NCI-H226 (cell line): Measurements from ENCODE around the gene ANKFY1.

Experiments used
- DNase-seq: peaks from one replicate; pipeline ENCODE4 v3.0.0-alpha.2; 2015

Gene ANKFY1

GRCh38 chr17:4263282-4264215 lies at the start of gene ANKFY1:
TSS of gene ANKFY1 (minus strand) at chr17:4263979. CDS start at chr17:4263941, 38 bp downstream.
- peak; percentile 89 for DNase-seq

- DNase-seq = peak; percentile 32
These were observed 46.7 kb upstream of the ANKFY1 start for GRCh38 chr17:4310354-4311060.

- no peak for DNase-seq
These were observed 46.1 kb upstream of the ANKFY1 start for GRCh38 chr17:4309897-4310296.

- DNase-seq = no peak
These were observed 43.6 kb upstream of the ANKFY1 start for GRCh38 chr17:4307179-4307930.

- no peak for DNase-seq
These were observed 41.4 kb upstream of the ANKFY1 start for GRCh38 chr17:4305224-4305623.

GRCh38 chr17:4304417-4305027 lies 40.7 kb upstream of the ANKFY1 start:
- DNase-seq = no peak

- no peak for DNase-seq
These were observed 37.3 kb upstream of the ANKFY1 start for GRCh38 chr17:4301066-4301465.

GRCh38 chr17:4297351-4297750 lies 33.6 kb upstream of the ANKFY1 start:
- no peak for DNase-seq

- DNase-seq = no peak
These were observed 31.9 kb upstream of the ANKFY1 start for GRCh38 chr17:4295686-4296085.

- DNase-seq = no peak
These were observed 29.8 kb upstream of the ANKFY1 start for GRCh38 chr17:4293572-4293971.

GRCh38 chr17:4287710-4288109 lies 23.9 kb upstream of the ANKFY1 start:
- DNase-seq = no peak

GRCh38 chr17:4276514-4276913 lies 12.7 kb upstream of the ANKFY1 start:
- no peak for DNase-seq

- no peak for DNase-seq
These were observed 9.2 kb upstream of the ANKFY1 start for GRCh38 chr17:4272972-4273368.

- DNase-seq = no peak
These were observed 8.6 kb upstream of the ANKFY1 start for GRCh38 chr17:4272213-4272971.

GRCh38 chr17:4270736-4271135 lies 7.0 kb upstream of the ANKFY1 start:
- DNase-seq = no peak

GRCh38 chr17:4269915-4270314 lies 6.1 kb upstream of the ANKFY1 start:
- no peak for DNase-seq

GRCh38 chr17:4267402-4267801 lies 3.6 kb upstream of the ANKFY1 start:
- DNase-seq = no peak

- DNase-seq = no peak
These were observed 2.8 kb upstream of the ANKFY1 start for GRCh38 chr17:4266550-4266949.

- DNase-seq = no peak
These were observed 1.1 kb downstream of the ANKFY1 start for GRCh38 chr17:4262703-4263102.

GRCh38 chr17:4261452-4261851 lies 2.3 kb downstream of the ANKFY1 start:
- DNase-seq = no peak

- DNase-seq = no peak
These were observed 4.9 kb downstream of the ANKFY1 start for GRCh38 chr17:4258867-4259266.

GRCh38 chr17:4256952-4257351 lies 6.8 kb downstream of the ANKFY1 start:
- DNase-seq = peak; percentile 19
